K562 (cell line): ENCODE data around the gene SYS1. TPM values are rescaled to one million over a fixed set of nuclear protein-coding genes. Genes with fewer than 3 reads are reported as not detected.
A peak's percentile ranks its signal among the peaks of the same experiment; 100 is the strongest.

Source experiments
- CBX1 ChIP-seq: sonication (generic); IDR thresholded peaks from 2 replicates; pipeline ENCODE4 v1.6.1; 2016; ENCODE audit warnings: antibody characterized with exemption, low read depth, mild to moderate bottlenecking
- CREM ChIP-seq: IDR thresholded peaks from 2 replicates; pipeline ENCODE4 v1.6.1; 2014; ENCODE audit warnings: antibody characterized with exemption, low read depth
- DNMT1 ChIP-seq: fragments of 450-650 bp; IDR thresholded peaks from 2 replicates; pipeline ENCODE4 v1.6.1; 2016; ENCODE audit warnings: antibody characterized with exemption, mild to moderate bottlenecking
- NR3C1 ChIP-seq: sonication (generic); formaldehyde crosslinking; IDR thresholded peaks from 2 replicates; pipeline ENCODE4 v1.8.1; 2022; ENCODE audit warnings: missing genetic modification reagents
- SMAD3 ChIP-seq: fragments of 450-650 bp; formaldehyde crosslinking; conservative IDR thresholded peaks from 2 replicates; pipeline ENCODE4 v1.4.0; 2020; ENCODE audit warnings: mild to moderate bottlenecking
- SOX6 ChIP-seq: fragments of 450-650 bp; IDR thresholded peaks from 2 replicates; pipeline ENCODE4 v1.6.1; 2014; ENCODE audit warnings: mild to moderate bottlenecking
- ZNF174 ChIP-seq: fragments of 250-450 bp; sonication (Bioruptor Pico); IDR thresholded peaks from 2 replicates; pipeline ENCODE4 v1.4.0; 2020; ENCODE audit warnings: mild to moderate bottlenecking
- ZNF668 ChIP-seq: fragments of 250-450 bp; sonication (Bioruptor Pico); IDR thresholded peaks from 2 replicates; pipeline ENCODE4 v1.8.0; 2022; ENCODE audit warnings: mild to moderate bottlenecking, inconsistent platforms
- polyA plus RNA-seq, 8 experiments: library from polyadenylated mRNA; depleted of rRNA in 4 of 8; stranded (reverse) in 5 of 8; unstranded in 3 of 8; fragments of >200 nt; fragmentation: Nextera tagmentation in 2 of 8; fragmentation: Illumina TruSeq in 1 of 8; extraction: Ambion mirVana in 2 of 8; extraction: Trizol in 1 of 8; gene quantifications; 2 replicates each; pipeline versions ENCODE4 v1.2.1 to v1.2.3, GENCODE V29; 2011 to 2014; ENCODE audit warnings: inconsistent platforms in 1 of 8, missing spikeins in 1 of 8
- total RNA-seq, 7 experiments: library from RNA; depleted of rRNA in 6 of 7; stranded (reverse); fragments of >200 nt in 6 of 7; fragmentation: Illumina TruSeq in 2 of 7; extraction: Trizol in 2 of 7; gene quantifications; 2 replicates each; pipeline versions ENCODE4 v1.2.1 to v1.2.3, GENCODE V29; 2011 to 2021; ENCODE audit warnings: low replicate concordance in 1 of 7
- TF ChIP-seq, protein P1 (sequence below), 2 experiments: fragments of 450-650 bp; formaldehyde crosslinking in 1 of 2; IDR thresholded peaks; 2 replicates each; pipeline versions ENCODE4 v1.4.0 to v1.6.1; 2014 to 2020; ENCODE audit warnings: mild to moderate bottlenecking in 2 of 2, borderline replicate concordance in 1 of 2, low read depth in 1 of 2
- TF ChIP-seq, protein P2 (sequence below), 2 experiments: fragments of 450-650 bp in 1 of 2; sonication (generic) in 1 of 2; formaldehyde crosslinking in 1 of 2; IDR thresholded peaks in 1 of 2; conservative IDR thresholded peaks in 1 of 2; 2 replicates each; pipeline versions ENCODE4 v1.6.1 to v1.8.1; 2016 to 2023; ENCODE audit warnings: mild to moderate bottlenecking in 2 of 2, moderate library complexity in 2 of 2, inconsistent platforms in 1 of 2, missing genetic modification reagents in 1 of 2
- TF ChIP-seq, protein P3 (sequence below): fragments of 150-350 bp; conservative IDR thresholded peaks from 2 replicates; pipeline ENCODE4 v1.6.1; 2014; ENCODE audit warnings: low read length
- TF ChIP-seq, protein P4 (sequence below): fragments of 250-450 bp; sonication (Bioruptor Pico); IDR thresholded peaks from 2 replicates; pipeline ENCODE4 v1.5.0; 2022; ENCODE audit warnings: mild to moderate bottlenecking

SYS1 gene
- total and polyA plus RNA-seq, 9 of the 15 experiments (the other 6 are each of a cell fraction or from before 2014, with no cell fraction given), result 11.1 to 25.2 (median 17.5) TPM

DNA sequence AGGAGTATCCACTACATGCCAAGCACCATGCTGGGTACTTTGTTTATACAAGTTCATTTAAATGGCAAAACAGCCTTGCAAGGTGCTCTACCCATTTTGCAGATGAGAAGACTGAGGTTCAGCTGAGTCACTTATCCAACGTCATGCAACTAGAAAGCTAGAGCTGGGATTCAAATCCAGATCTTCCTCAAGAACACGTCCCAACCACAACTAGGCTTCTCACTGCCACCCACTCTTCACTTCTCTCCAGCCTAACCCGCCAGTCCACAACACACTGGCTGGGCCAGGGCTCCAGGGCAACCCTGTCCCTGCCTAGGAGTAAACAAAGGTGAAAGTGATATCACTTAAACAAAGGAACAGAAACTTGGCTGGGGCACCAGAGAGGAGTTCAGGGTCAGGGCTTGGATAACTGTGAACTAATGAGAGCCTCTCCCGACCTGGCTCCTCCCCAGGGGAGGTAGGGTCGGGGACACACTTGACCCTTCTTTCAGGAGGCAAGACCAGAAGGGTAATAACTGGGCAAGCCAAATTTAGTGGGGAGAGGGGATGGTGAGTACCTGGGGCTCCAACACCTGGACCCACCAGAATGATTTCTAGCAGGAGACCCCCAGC is 22.6 kb upstream of the SYS1 start (continued):
- TF ChIP-seq SMAD3 (CRISPR knock-in tag), result no peak
- TF ChIP-seq, protein P1, sequence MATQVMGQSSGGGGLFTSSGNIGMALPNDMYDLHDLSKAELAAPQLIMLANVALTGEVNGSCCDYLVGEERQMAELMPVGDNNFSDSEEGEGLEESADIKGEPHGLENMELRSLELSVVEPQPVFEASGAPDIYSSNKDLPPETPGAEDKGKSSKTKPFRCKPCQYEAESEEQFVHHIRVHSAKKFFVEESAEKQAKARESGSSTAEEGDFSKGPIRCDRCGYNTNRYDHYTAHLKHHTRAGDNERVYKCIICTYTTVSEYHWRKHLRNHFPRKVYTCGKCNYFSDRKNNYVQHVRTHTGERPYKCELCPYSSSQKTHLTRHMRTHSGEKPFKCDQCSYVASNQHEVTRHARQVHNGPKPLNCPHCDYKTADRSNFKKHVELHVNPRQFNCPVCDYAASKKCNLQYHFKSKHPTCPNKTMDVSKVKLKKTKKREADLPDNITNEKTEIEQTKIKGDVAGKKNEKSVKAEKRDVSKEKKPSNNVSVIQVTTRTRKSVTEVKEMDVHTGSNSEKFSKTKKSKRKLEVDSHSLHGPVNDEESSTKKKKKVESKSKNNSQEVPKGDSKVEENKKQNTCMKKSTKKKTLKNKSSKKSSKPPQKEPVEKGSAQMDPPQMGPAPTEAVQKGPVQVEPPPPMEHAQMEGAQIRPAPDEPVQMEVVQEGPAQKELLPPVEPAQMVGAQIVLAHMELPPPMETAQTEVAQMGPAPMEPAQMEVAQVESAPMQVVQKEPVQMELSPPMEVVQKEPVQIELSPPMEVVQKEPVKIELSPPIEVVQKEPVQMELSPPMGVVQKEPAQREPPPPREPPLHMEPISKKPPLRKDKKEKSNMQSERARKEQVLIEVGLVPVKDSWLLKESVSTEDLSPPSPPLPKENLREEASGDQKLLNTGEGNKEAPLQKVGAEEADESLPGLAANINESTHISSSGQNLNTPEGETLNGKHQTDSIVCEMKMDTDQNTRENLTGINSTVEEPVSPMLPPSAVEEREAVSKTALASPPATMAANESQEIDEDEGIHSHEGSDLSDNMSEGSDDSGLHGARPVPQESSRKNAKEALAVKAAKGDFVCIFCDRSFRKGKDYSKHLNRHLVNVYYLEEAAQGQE (IDR thresholded peaks at IDR 0.05; ENCODE audit: borderline replicate concordance), result no peak
- TF ChIP-seq, protein P1 (CRISPR knock-in tag; IDR thresholded peaks at IDR 0.05; ENCODE audit: low read depth), result no peak
- TF ChIP-seq, protein P2, sequence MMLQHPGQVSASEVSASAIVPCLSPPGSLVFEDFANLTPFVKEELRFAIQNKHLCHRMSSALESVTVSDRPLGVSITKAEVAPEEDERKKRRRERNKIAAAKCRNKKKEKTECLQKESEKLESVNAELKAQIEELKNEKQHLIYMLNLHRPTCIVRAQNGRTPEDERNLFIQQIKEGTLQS (IDR thresholded peaks at IDR 0.05), result no peak
- TF ChIP-seq, protein P2 (CRISPR knock-in tag; conservative IDR thresholded peaks at IDR 0.05), result no peak
- no peak for TF ChIP-seq ZNF174 (CRISPR knock-in tag)
- TF ChIP-seq ZNF668 (CRISPR knock-in tag), result no peak
- TF ChIP-seq SOX6, result no peak
- TF ChIP-seq, protein P3, sequence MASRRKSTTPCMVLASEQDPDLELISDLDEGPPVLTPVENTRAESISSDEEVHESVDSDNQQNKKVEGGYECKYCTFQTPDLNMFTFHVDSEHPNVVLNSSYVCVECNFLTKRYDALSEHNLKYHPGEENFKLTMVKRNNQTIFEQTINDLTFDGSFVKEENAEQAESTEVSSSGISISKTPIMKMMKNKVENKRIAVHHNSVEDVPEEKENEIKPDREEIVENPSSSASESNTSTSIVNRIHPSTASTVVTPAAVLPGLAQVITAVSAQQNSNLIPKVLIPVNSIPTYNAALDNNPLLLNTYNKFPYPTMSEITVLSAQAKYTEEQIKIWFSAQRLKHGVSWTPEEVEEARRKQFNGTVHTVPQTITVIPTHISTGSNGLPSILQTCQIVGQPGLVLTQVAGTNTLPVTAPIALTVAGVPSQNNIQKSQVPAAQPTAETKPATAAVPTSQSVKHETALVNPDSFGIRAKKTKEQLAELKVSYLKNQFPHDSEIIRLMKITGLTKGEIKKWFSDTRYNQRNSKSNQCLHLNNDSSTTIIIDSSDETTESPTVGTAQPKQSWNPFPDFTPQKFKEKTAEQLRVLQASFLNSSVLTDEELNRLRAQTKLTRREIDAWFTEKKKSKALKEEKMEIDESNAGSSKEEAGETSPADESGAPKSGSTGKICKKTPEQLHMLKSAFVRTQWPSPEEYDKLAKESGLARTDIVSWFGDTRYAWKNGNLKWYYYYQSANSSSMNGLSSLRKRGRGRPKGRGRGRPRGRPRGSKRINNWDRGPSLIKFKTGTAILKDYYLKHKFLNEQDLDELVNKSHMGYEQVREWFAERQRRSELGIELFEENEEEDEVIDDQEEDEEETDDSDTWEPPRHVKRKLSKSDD, result no peak
- TF ChIP-seq NR3C1 (CRISPR knock-in tag), result no peak
- peak; percentile 92; the same call in 1 of the 2 replicates for TF ChIP-seq CBX1
- TF ChIP-seq, protein P4, sequence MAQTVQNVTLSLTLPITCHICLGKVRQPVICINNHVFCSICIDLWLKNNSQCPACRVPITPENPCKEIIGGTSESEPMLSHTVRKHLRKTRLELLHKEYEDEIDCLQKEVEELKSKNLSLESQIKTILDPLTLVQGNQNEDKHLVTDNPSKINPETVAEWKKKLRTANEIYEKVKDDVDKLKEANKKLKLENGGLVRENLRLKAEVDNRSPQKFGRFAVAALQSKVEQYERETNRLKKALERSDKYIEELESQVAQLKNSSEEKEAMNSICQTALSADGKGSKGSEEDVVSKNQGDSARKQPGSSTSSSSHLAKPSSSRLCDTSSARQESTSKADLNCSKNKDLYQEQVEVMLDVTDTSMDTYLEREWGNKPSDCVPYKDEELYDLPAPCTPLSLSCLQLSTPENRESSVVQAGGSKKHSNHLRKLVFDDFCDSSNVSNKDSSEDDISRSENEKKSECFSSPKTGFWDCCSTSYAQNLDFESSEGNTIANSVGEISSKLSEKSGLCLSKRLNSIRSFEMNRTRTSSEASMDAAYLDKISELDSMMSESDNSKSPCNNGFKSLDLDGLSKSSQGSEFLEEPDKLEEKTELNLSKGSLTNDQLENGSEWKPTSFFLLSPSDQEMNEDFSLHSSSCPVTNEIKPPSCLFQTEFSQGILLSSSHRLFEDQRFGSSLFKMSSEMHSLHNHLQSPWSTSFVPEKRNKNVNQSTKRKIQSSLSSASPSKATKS (CRISPR knock-in tag), result no peak
- TF ChIP-seq CREM, result no peak
- no peak for TF ChIP-seq DNMT1
